CD4-positive, alpha-beta T cell (primary cell): ENCODE results near the gene OCA2. TPM values are rescaled to one million over a fixed set of nuclear protein-coding genes. Genes with fewer than 3 reads are reported as not detected.

Experiments
- ATAC-seq: fragments of 200-7000 bp; cut with Tn5 transposase; one replicate; pipeline ENCODE4 v1.10.0; 2022; ENCODE audit warnings: mild to moderate bottlenecking; ENCODE audit not compliant: poor library complexity
- CTCF ChIA-PET: fragments of 350-600 bp; sonication (Branson Sonifier 250); formaldehyde crosslinking; loops from one replicate; lab custom pipeline; 2021; ENCODE audit warnings: antibody characterized with exemption, inconsistent platforms; lab: Charles Lee
- POLR2A ChIA-PET: fragments of 350-600 bp; sonication (Branson Sonifier 250); formaldehyde crosslinking; loops from one replicate; lab custom pipeline; 2021; ENCODE audit warnings: antibody characterized with exemption, inconsistent platforms; lab: Charles Lee
- DNase-seq, 14 experiments: peaks; one replicate each; pipeline ENCODE4 v3.0.0-alpha.2; 2013 to 2020; ENCODE audit warnings: mixed read lengths in 2 of 14
- H3K27ac ChIP-seq, 2 donors: one replicate each; pipeline versions ENCODE4 v1.5.1 to v1.7.0; 2013; ENCODE audit warnings: low read length in 2 of 2, low read depth in 1 of 2, mild to moderate bottlenecking in 1 of 2
- H3K27me3 ChIP-seq, 2 experiments: 1 replicate in 1 of 2; 2 replicates in 1 of 2; pipeline versions ENCODE4 v1.6.1 to v1.7.0; 2013; ENCODE audit warnings: low read length in 2 of 2, control low read depth in 1 of 2, mild to moderate bottlenecking in 1 of 2, moderate library complexity in 1 of 2; ENCODE audit not compliant: insufficient read depth in 2 of 2, control insufficient read depth in 1 of 2
- H3K36me3 ChIP-seq: one replicate; pipeline ENCODE4 v1.6.1; 2013; ENCODE audit warnings: low read length, control low read depth; ENCODE audit not compliant: insufficient read depth
- H3K4me1 ChIP-seq: one replicate; pipeline ENCODE4 v1.6.1; 2013; ENCODE audit warnings: low read length, control low read depth; ENCODE audit not compliant: insufficient read depth
- H3K4me3 ChIP-seq: one replicate; pipeline ENCODE4 v1.5.1; 2013; ENCODE audit warnings: mild to moderate bottlenecking, low read length, moderate library complexity
- H3K9me3 ChIP-seq, 2 experiments: 1 replicate in 1 of 2; 2 replicates in 1 of 2; pipeline versions ENCODE4 v1.6.1 to v1.7.0; 2013; ENCODE audit warnings: low read length in 2 of 2, mild to moderate bottlenecking in 2 of 2, control low read depth in 1 of 2, moderate library complexity in 1 of 2; ENCODE audit not compliant: control insufficient read depth in 1 of 2, insufficient read depth in 1 of 2
- H3K27ac Mint-ChIP-seq: one replicate; pipeline ENCODE4 v1.8.0; 2020; ENCODE audit warnings: mixed read lengths
- H3K27me3 Mint-ChIP-seq: one replicate; pipeline ENCODE4 v1.8.0; 2021; ENCODE audit warnings: mixed read lengths
- H3K36me3 Mint-ChIP-seq: one replicate; pipeline ENCODE4 v1.8.0; 2021; ENCODE audit warnings: low read depth, mixed read lengths
- H3K4me1 Mint-ChIP-seq: one replicate; pipeline ENCODE4 v1.8.0; 2021; ENCODE audit warnings: low read depth, mixed read lengths
- H3K4me3 Mint-ChIP-seq: one replicate; pipeline ENCODE4 v1.8.0; 2020; ENCODE audit warnings: mild to moderate bottlenecking, mixed read lengths
- H3K9me3 Mint-ChIP-seq: one replicate; pipeline ENCODE4 v1.8.0; 2020; ENCODE audit warnings: mixed read lengths
- CTCF ChIP-seq: fragments of 200-600 bp; IDR thresholded peaks from one replicate; pipeline ENCODE4 v1.8.0; 2022; ENCODE audit warnings: antibody characterized with exemption, mild to moderate bottlenecking
- intact Hi-C, 2 experiments: fragments of 100-400 bp; cut with DNase I in 1 of 2; cut with micrococcal nuclease in 1 of 2; formaldehyde crosslinking; loops; one replicate each; pipeline versions ENCODE4 v1.15.1 to v1.9.0; 2023 to 2025; cut with DNase I, micrococcal nuclease
- total RNA-seq, 174 experiments: library from RNA in 2 of 174; stranded (reverse) in 2 of 174; gene quantifications; one replicate each; pipeline ENCODE4 v1.2.3 and lab custom pipeline; 2021 to 2026

The OCA2 gene
- total RNA-seq, 2 experiments from 2014 or later: not detected

GRCh38 chr15:28114721-28115622, 15.9 kb upstream of the OCA2 start:
- Mint-ChIP-seq H3K27me3 (no peaks in the 10 kb centered on the region), H3K27ac (no peak overlapping the region), H3K36me3 (peaks cover 65% of the 10 kb centered on the region), H3K4me1 (no peaks in the 10 kb centered on the region), H3K9me3 (no peaks in the 10 kb centered on the region), H3K4me3 (no peak overlapping the region)
- ATAC-seq (no peak), DNase-seq (no peak)
- no peak overlapping the region for H3K27ac ChIP-seq
- no peak overlapping the region for H3K4me3 ChIP-seq
- no peaks in the 10 kb centered on the region for H3K4me1 ChIP-seq
- TF ChIP-seq CTCF: no peak
- ChIA-PET CTCF (no interaction called here), POLR2A (no interaction called here)
- no peaks in the 10 kb centered on the region for H3K9me3 ChIP-seq
- intact Hi-C loops: no loop called here
- H3K27me3 ChIP-seq: no peaks in the 10 kb centered on the region
- peaks cover 72% of the 10 kb centered on the region for H3K36me3 ChIP-seq

- no peak for TF ChIP-seq CTCF
- no peaks in the 10 kb centered on the region for H3K27me3 Mint-ChIP-seq
- H3K4me3 Mint-ChIP-seq: no peak overlapping the region
- no peak overlapping the region for H3K4me3 ChIP-seq
- no peak overlapping the region for H3K27ac Mint-ChIP-seq
- no peaks in the 10 kb centered on the region for H3K27me3 ChIP-seq
- no peaks in the 10 kb centered on the region for H3K4me1 Mint-ChIP-seq
- H3K36me3 Mint-ChIP-seq: peaks cover 63% of the 10 kb centered on the region
- intact Hi-C loops: no loop called here
- no peaks in the 10 kb centered on the region for H3K9me3 ChIP-seq
- no peak for DNase-seq
- no peaks in the 10 kb centered on the region for H3K4me1 ChIP-seq
- peaks cover 65% of the 10 kb centered on the region for H3K36me3 ChIP-seq
- no peak overlapping the region for H3K27ac ChIP-seq
- no peak for ATAC-seq
- CTCF ChIA-PET: no interaction called here
- no peaks in the 10 kb centered on the region for H3K9me3 Mint-ChIP-seq
- POLR2A ChIA-PET: no interaction called here
These were observed 15.0 kb upstream of the OCA2 start for GRCh38 chr15:28114114-28114455.

GRCh38 chr15:28113394-28114113, 14.4 kb upstream of the OCA2 start:
- Mint-ChIP-seq H3K4me3 (no peak overlapping the region), H3K4me1 (no peaks in the 10 kb centered on the region), H3K27ac (no peak overlapping the region), H3K27me3 (no peaks in the 10 kb centered on the region), H3K36me3 (peaks cover 63% of the 10 kb centered on the region), H3K9me3 (no peaks in the 10 kb centered on the region)
- Histone ChIP-seq H3K4me1 (no peaks in the 10 kb centered on the region), H3K36me3 (peaks cover 63% of the 10 kb centered on the region), H3K27ac (no peak overlapping the region), H3K4me3 (no peak overlapping the region), H3K9me3 (no peaks in the 10 kb centered on the region), H3K27me3 (no peaks in the 10 kb centered on the region)
- CTCF ChIA-PET: no interaction called here
- intact Hi-C loops: no loop called here
- ATAC-seq (no peak), DNase-seq (no peak)
- POLR2A ChIA-PET: no interaction called here
- no peak for TF ChIP-seq CTCF
